Motor neuron (in vitro differentiated cells): Measurements from ENCODE around the gene DVL3. TPM values are rescaled to one million over a fixed set of nuclear protein-coding genes. Genes with fewer than 3 reads are reported as not detected.

Experiments
- ATAC-seq, 8 experiments: fragments of 200-7000 bp; cut with Tn5 transposase; replicated peaks in 6 of 8; 2 replicates each; pipeline ENCODE4 v1.8.0; 2021; ENCODE audit warnings: mild to moderate bottlenecking in 8 of 8, moderate library complexity in 8 of 8
- H3K27ac ChIP-seq, 2 donors: fragments of 250-450 bp; sonication (Bioruptor Pico); 2 replicates each; pipeline ENCODE4 v1.9.0; 2021; ENCODE audit warnings: antibody characterized with exemption in 2 of 2, mild to moderate bottlenecking in 2 of 2, moderate library complexity in 1 of 2
- H3K4me1 ChIP-seq, 2 donors: fragments of 250-450 bp; sonication (Bioruptor Pico); replicated peaks in 1 of 2; 2 replicates each; pipeline ENCODE4 v1.6.1; 2021; ENCODE audit warnings: antibody characterized with exemption in 2 of 2, mild to moderate bottlenecking in 2 of 2, moderate library complexity in 1 of 2
- H3K4me3 ChIP-seq, 5 donors: fragments of 250-450 bp; sonication (Bioruptor Pico); 2 replicates each; pipeline ENCODE4 v1.9.0; 2021; ENCODE audit warnings: antibody characterized with exemption in 5 of 5, mild to moderate bottlenecking in 5 of 5, moderate library complexity in 4 of 5
- WGBS, 10 experiments: fragments of 450-650 bp; shearing (Covaris generic); methylation state at CpG; one replicate each; pipeline ENCODE4 v1.0.0; 2022; 5-methylcytosine and 5-hydroxymethylcytosine counted together
- in situ Hi-C, 9 experiments: fragments of 400-800 bp; cut with MboI; loops; one replicate each; pipeline ENCODE4 v1.15.0; 2021; ENCODE audit warnings: low sequenced_read_pairs in 9 of 9, low pct_unique_long_range_greater_than_20kb in 2 of 9; ENCODE audit not compliant: unreplicated experiment in 9 of 9
- total RNA-seq, 8 experiments: library from RNA; unstranded; fragments of 300-600 nt; gene quantifications; 2 replicates each; pipeline versions ENCODE4 v1.2.3 to v1.2.4, GENCODE V29; 2022

The DVL3 gene
- total RNA-seq, 8 experiments from 2014 or later: 23.1 to 64.8 (median 34.6) TPM

DNA sequence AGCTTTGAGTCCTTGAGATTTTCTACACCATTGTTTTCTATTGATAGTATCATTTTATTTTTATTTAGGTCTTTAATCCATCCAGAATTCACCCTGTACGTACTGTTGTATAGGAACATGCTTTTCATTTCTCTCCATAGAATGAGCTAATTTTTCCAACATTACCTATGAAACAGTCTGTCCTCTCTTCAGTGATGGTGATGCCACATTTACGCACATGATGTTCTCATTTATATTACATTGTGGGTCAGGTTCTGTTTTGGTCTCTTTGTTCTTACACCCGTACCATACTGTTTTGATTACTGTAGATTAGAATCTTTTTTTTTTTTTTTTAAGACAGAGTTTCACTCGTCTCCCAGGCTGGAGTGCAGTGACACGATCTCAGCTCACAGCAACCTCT lies 56.5 kb downstream of the DVL3 start:
- 9 to 80% (median 63%) methylated on average over 2 to 5 of the region's 5 CpGs for WGBS, 10 experiments
- Histone ChIP-seq H3K4me3 (no peak overlapping the region), H3K27ac (no peak overlapping the region), H3K4me1 (no peaks in the 10 kb centered on the region)
- in situ Hi-C loops: no loop called here
- ATAC-seq: no peak

DNA sequence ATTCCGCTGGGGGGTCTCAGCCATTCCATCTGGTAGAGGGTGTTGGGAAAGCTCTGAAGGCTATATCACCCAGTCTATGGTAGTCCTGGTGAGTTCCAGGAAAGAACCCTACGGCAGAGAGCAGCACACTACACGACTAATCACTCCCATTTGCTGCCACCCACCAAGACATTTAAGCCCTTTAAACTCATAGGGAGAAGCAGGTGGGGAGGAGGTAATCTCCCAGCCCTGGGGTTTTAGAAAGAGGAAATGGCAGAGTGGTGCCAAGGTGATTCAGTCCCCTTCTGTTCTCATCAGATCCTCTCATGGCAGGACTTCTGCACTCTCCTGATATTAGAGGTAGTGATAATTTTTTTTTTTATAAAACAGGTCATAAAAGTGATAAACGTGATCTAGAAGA lies 63.6 kb downstream of the DVL3 start:
- no peak for ATAC-seq
- H3K4me3 ChIP-seq: no peak overlapping the region
- 0 to 60% (median 43%) methylated on average over 1 to 2 of the region's 4 CpGs; no CpG with 5 or more reads in 3 of the 10 experiments for WGBS, 10 experiments
- H3K27ac ChIP-seq: no peak overlapping the region
- no peaks in the 10 kb centered on the region for H3K4me1 ChIP-seq
- in situ Hi-C loops: no loop called here

DNA sequence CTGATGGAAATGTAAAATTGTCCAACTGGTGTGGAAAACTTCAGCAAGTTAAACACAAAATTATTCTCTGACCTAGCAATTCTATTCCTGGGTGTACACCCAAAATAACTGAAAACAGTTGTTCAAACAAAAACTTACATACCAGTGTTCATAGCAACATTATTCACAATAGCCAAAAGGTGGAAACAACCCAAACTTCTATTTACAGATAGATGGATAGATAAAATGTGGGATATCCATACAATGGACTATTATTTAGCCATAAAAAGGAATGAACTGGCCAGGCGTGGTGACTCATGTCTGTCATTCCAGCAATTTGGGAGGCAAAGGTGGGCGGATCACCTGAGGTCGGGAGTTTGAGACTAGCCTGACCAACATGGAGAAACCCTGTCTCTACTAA lies 67.3 kb downstream of the DVL3 start:
- WGBS, 10 experiments: 40 to 89% (median 70%) methylated on average over 1 to 3 of the region's 3 CpGs; no CpG with 5 or more reads in 6 of the 10 experiments
- Histone ChIP-seq H3K4me3 (no peak overlapping the region), H3K27ac (no peak overlapping the region), H3K4me1 (no peaks in the 10 kb centered on the region)
- in situ Hi-C loops: no loop called here
- peak in 1 of 8 experiments; percentile 38 for ATAC-seq

Other genes starting within 250 kb of the DVL3 start
- 10 to 100 TPM; 25.7 to 93.7 (median 36.4) TPM for gene ABCC5, start 137.5 kb upstream of the DVL3 start, total RNA-seq
- not detected for gene HTR3D, start 123.6 kb upstream of the DVL3 start, total RNA-seq
- gene HTR3C, start 102.3 kb upstream of the DVL3 start, total RNA-seq: not detected
- gene HTR3E, start 58.3 kb upstream of the DVL3 start, total RNA-seq: under 1 TPM in 7 of 8 experiments, not detected in 1; 0.05 to 0.49 (median 0.25) TPM
- 10 to 100 TPM; 24.7 to 60.9 (median 37.4) TPM for gene EIF2B5, start 20.0 kb upstream of the DVL3 start, total RNA-seq
- 100 to 1,000 TPM; 218 to 443 (median 274) TPM for gene AP2M1, start 19.5 kb downstream of the DVL3 start, total RNA-seq
- gene ABCF3, start 30.8 kb downstream of the DVL3 start, total RNA-seq: 10 to 100 TPM; 21.6 to 67.9 (median 40.6) TPM
- gene VWA5B2, start 74.2 kb downstream of the DVL3 start, total RNA-seq: 1 to 10 TPM in 5 of 8 experiments, under 1 TPM in 3; 0.36 to 3.3 (median 1.7) TPM
- gene ALG3, start 93.6 kb downstream of the DVL3 start, total RNA-seq: 10 to 100 TPM; 19.9 to 65.3 (median 42.0) TPM
- 10 to 100 TPM in 2 of 8 experiments, 1 to 10 TPM in 6; 4.6 to 15.0 (median 8.0) TPM for gene EEF1AKMT4, start 94.3 kb downstream of the DVL3 start, total RNA-seq
- 10 to 100 TPM in 1 of 8 experiments, 1 to 10 TPM in 4, under 1 TPM in 1, not detected in 2; 0.31 to 16.2 (median 6.5) TPM for gene CAMK2N2, start 106.2 kb downstream of the DVL3 start, total RNA-seq
- gene ECE2, start 120.6 kb downstream of the DVL3 start, total RNA-seq: 1 to 10 TPM in 1 of 8 experiments, under 1 TPM in 6, not detected in 1; 0.05 to 1.1 (median 0.46) TPM
- gene PSMD2, start 143.9 kb downstream of the DVL3 start, total RNA-seq: 100 to 1,000 TPM; 130 to 248 (median 185) TPM
- gene EIF4G1, start 159.2 kb downstream of the DVL3 start, total RNA-seq: 100 to 1,000 TPM; 103 to 454 (median 182) TPM
- 10 to 100 TPM in 6 of 8 experiments, 1 to 10 TPM in 2; 7.1 to 46.1 (median 30.7) TPM for gene FAM131A, start 182.2 kb downstream of the DVL3 start, total RNA-seq
- gene CLCN2, start 206.2 kb downstream of the DVL3 start, total RNA-seq: 10 to 100 TPM in 5 of 8 experiments, 1 to 10 TPM in 3; 6.1 to 30.9 (median 13.1) TPM
- 100 to 1,000 TPM in 3 of 8 experiments, 10 to 100 TPM in 5; 61.7 to 120 (median 98.1) TPM for gene POLR2H, start 206.3 kb downstream of the DVL3 start, total RNA-seq
- 1 to 10 TPM in 2 of 8 experiments, under 1 TPM in 6; 0.22 to 1.4 (median 0.53) TPM for gene THPO, start 222.8 kb downstream of the DVL3 start, total RNA-seq
- 10 to 100 TPM in 1 of 8 experiments, 1 to 10 TPM in 7; 1.1 to 17.5 (median 4.5) TPM for gene CHRD, start 224.7 kb downstream of the DVL3 start, total RNA-seq